ENCODE data around the gene RASGEF1B.

The RASGEF1B gene

GRCh38 chr4:81429607-81430006 lies 42.1 kb downstream of the RASGEF1B start:
- Histone ChIP-seq H3K9ac (ENCODE audit: low read length) (no peak overlapping the region), H3K4me3 (ENCODE audit: low read depth, low read length) (no peak overlapping the region), H3K23ac (ENCODE audit: low read length) (no peak overlapping the region), H3K4me2 (ENCODE audit: low read length) (no peak overlapping the region), H4K12ac (ENCODE audit: low read depth, low read length) (no peak overlapping the region), H4K91ac (ENCODE audit: low read depth, low read length) (no peak overlapping the region), H4K8ac (ENCODE audit: low read depth, low read length) (no peak overlapping the region), H3K79me2 (ENCODE audit: control insufficient read depth, insufficient read depth, low read length, poor library complexity) (no peaks in the 10 kb centered on the region), H3K4me1 (ENCODE audit: control insufficient read depth in 1 of 2, insufficient read depth in 2 of 2, low read length in 2 of 2) (no peaks in the 10 kb centered on the region), H2BK5ac (ENCODE audit: low read depth, low read length, poor library complexity) (no peak overlapping the region), H3K9me3 (ENCODE audit: insufficient read depth, low read depth, low read length) (peaks cover 2% of the 10 kb centered on the region), H3K27me3 (ENCODE audit: insufficient read depth, low read length) (no peaks in the 10 kb centered on the region), H3K18ac (ENCODE audit: low read length) (no peak overlapping the region), H2AFZ (ENCODE audit: insufficient read depth, low read length, poor library complexity) (no peak overlapping the region), H2BK120ac (ENCODE audit: insufficient read depth, low read length, poor library complexity) (no peak overlapping the region), H3K36me3 (ENCODE audit: control insufficient read depth in 1 of 2, insufficient read depth in 2 of 2, low read length in 2 of 2) (peaks cover 0 to 2% of the 10 kb centered on the region in 2 experiments), H3K79me1 (ENCODE audit: low read length) (no peaks in the 10 kb centered on the region), H3K4ac (ENCODE audit: low read depth, low read length) (no peak overlapping the region), H3K14ac (ENCODE audit: low read length) (no peak overlapping the region), H3K27ac (ENCODE audit: low read depth, low read length) (no peak overlapping the region), H2BK12ac (ENCODE audit: low read length) (no peak overlapping the region), H2AK5ac (ENCODE audit: low read length) (no peak overlapping the region)
- DNase-seq = no peak
- no CpG with 5 or more reads among the region's 25 CpGs for WGBS (ENCODE audit: extremely low coverage, insufficient coverage, insufficient read length)

- peaks cover 2% of the 10 kb centered on the region for H3K9me3 ChIP-seq (ENCODE audit: insufficient read depth, low read depth, low read length)
- no peak overlapping the region for H3K4ac ChIP-seq (ENCODE audit: low read depth, low read length)
- no CpG with 5 or more reads among the region's 6 CpGs for WGBS (ENCODE audit: extremely low coverage, insufficient coverage, insufficient read length)
- H3K79me2 ChIP-seq (ENCODE audit: control insufficient read depth, insufficient read depth, low read length, poor library complexity) = no peaks in the 10 kb centered on the region
- no peak overlapping the region for H2BK5ac ChIP-seq (ENCODE audit: low read depth, low read length, poor library complexity)
- no peak overlapping the region for H2BK120ac ChIP-seq (ENCODE audit: insufficient read depth, low read length, poor library complexity)
- H3K23ac ChIP-seq (ENCODE audit: low read length) = peak overlapping the region; percentile 43
- H4K91ac ChIP-seq (ENCODE audit: low read depth, low read length) = no peak overlapping the region
- H3K4me1 ChIP-seq (ENCODE audit: control insufficient read depth in 1 of 2, insufficient read depth in 2 of 2, low read length in 2 of 2) = peaks cover 0 to 3% of the 10 kb centered on the region in 2 experiments
- H3K36me3 ChIP-seq (ENCODE audit: control insufficient read depth in 1 of 2, insufficient read depth in 2 of 2, low read length in 2 of 2) = no peaks in the 10 kb centered on the region
- H4K12ac ChIP-seq (ENCODE audit: low read depth, low read length) = no peak overlapping the region
- no peak overlapping the region for H2AFZ ChIP-seq (ENCODE audit: insufficient read depth, low read length, poor library complexity)
- no peak overlapping the region for H3K4me2 ChIP-seq (ENCODE audit: low read length)
- H2AK5ac ChIP-seq (ENCODE audit: low read length) = no peak overlapping the region
- no peak overlapping the region for H2BK12ac ChIP-seq (ENCODE audit: low read length)
- no peak overlapping the region for H4K8ac ChIP-seq (ENCODE audit: low read depth, low read length)
- H3K4me3 ChIP-seq (ENCODE audit: low read depth, low read length) = no peak overlapping the region
- H3K27me3 ChIP-seq (ENCODE audit: insufficient read depth, low read length) = no peaks in the 10 kb centered on the region
- H3K27ac ChIP-seq (ENCODE audit: low read depth, low read length) = no peak overlapping the region
- H3K9ac ChIP-seq (ENCODE audit: low read length) = no peak overlapping the region
- H3K14ac ChIP-seq (ENCODE audit: low read length) = no peak overlapping the region
- no peaks in the 10 kb centered on the region for H3K79me1 ChIP-seq (ENCODE audit: low read length)
- H3K18ac ChIP-seq (ENCODE audit: low read length) = no peak overlapping the region
- DNase-seq = no peak
Measured at GRCh38 chr4:81429031-81429430, 42.7 kb downstream of the RASGEF1B start.

DNA sequence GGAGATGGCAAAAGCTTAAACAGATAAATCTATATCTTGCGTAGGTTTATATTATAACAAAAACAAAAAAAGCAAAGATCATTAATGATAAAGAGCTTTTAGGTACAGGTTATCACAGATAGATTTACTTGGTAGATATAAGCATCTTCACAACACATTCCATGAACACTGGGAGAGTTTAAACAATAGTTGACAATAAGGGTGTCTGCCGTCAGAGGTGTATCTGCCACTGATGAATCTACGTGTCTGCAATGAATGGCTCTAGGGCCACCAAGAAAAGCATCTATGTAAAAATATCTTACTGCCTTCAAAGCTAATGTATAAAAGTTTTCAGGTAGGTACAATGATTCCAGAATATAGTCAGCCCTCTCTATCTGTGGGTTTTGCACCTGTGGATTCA lies 43.7 kb downstream of the RASGEF1B start:
- Histone ChIP-seq H4K91ac (ENCODE audit: low read depth, low read length) (no peak overlapping the region), H3K4ac (ENCODE audit: low read depth, low read length) (no peak overlapping the region), H3K79me2 (ENCODE audit: control insufficient read depth, insufficient read depth, low read length, poor library complexity) (no peaks in the 10 kb centered on the region), H2BK5ac (ENCODE audit: low read depth, low read length, poor library complexity) (no peak overlapping the region), H3K27ac (ENCODE audit: low read depth, low read length) (no peak overlapping the region), H3K4me1 (ENCODE audit: control insufficient read depth in 1 of 2, insufficient read depth in 2 of 2, low read length in 2 of 2) (peaks cover 0 to 3% of the 10 kb centered on the region in 2 experiments), H2BK120ac (ENCODE audit: insufficient read depth, low read length, poor library complexity) (no peak overlapping the region), H3K9me3 (ENCODE audit: insufficient read depth, low read depth, low read length) (peaks cover 2% of the 10 kb centered on the region), H3K27me3 (ENCODE audit: insufficient read depth, low read length) (no peaks in the 10 kb centered on the region), H3K23ac (ENCODE audit: low read length) (no peak overlapping the region), H4K8ac (ENCODE audit: low read depth, low read length) (no peak overlapping the region), H3K9ac (ENCODE audit: low read length) (no peak overlapping the region), H3K4me2 (ENCODE audit: low read length) (no peak overlapping the region), H4K12ac (ENCODE audit: low read depth, low read length) (no peak overlapping the region), H2BK12ac (ENCODE audit: low read length) (no peak overlapping the region), H3K14ac (ENCODE audit: low read length) (no peak overlapping the region), H2AK5ac (ENCODE audit: low read length) (no peak overlapping the region), H3K18ac (ENCODE audit: low read length) (no peak overlapping the region), H3K4me3 (ENCODE audit: low read depth, low read length) (no peak overlapping the region), H3K36me3 (ENCODE audit: control insufficient read depth in 1 of 2, insufficient read depth in 2 of 2, low read length in 2 of 2) (no peaks in the 10 kb centered on the region), H3K79me1 (ENCODE audit: low read length) (no peaks in the 10 kb centered on the region), H2AFZ (ENCODE audit: insufficient read depth, low read length, poor library complexity) (no peak overlapping the region)
- WGBS (ENCODE audit: extremely low coverage, insufficient coverage, insufficient read length) = no CpG with 5 or more reads among the region's 3 CpGs
- DNase-seq = peak; percentile 49 to 76

DNA sequence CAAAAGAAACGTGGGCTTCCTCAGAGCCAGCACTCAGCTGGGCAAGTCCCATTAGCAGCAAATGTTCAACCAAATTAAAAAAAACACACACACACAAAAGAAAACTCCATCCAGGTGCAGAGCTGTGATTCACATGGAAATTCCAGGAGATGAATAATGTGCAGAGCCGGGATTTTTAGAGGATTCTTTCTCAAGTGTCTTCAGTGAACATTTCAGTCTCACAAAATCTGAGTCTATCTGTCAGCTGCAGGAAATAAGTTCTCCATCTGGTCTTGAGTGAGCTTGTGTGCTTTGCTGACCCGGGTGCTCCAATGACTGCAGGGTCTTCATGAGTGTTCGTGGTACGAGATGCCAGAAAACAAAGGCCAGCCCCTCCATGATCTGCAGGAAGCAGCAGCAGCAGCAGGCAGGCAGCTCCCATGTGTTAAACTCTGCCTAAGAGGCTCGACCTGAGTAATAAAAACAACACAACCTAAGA lies 44.3 kb downstream of the RASGEF1B start:
- Histone ChIP-seq H3K23ac (ENCODE audit: low read length) (no peak overlapping the region), H3K4me3 (ENCODE audit: low read depth, low read length) (no peak overlapping the region), H4K8ac (ENCODE audit: low read depth, low read length) (no peak overlapping the region), H3K9ac (ENCODE audit: low read length) (no peak overlapping the region), H3K4ac (ENCODE audit: low read depth, low read length) (no peak overlapping the region), H3K4me2 (ENCODE audit: low read length) (no peak overlapping the region), H3K4me1 (ENCODE audit: control insufficient read depth in 1 of 2, insufficient read depth in 2 of 2, low read length in 2 of 2) (peaks cover 0 to 3% of the 10 kb centered on the region in 2 experiments), H2AK5ac (ENCODE audit: low read length) (no peak overlapping the region), H2BK5ac (ENCODE audit: low read depth, low read length, poor library complexity) (no peak overlapping the region), H3K14ac (ENCODE audit: low read length) (no peak overlapping the region), H3K9me3 (ENCODE audit: insufficient read depth, low read depth, low read length) (peaks cover 2% of the 10 kb centered on the region), H3K27ac (ENCODE audit: low read depth, low read length) (no peak overlapping the region), H3K18ac (ENCODE audit: low read length) (no peak overlapping the region), H3K36me3 (ENCODE audit: control insufficient read depth in 1 of 2, insufficient read depth in 2 of 2, low read length in 2 of 2) (no peaks in the 10 kb centered on the region), H3K27me3 (ENCODE audit: insufficient read depth, low read length) (no peaks in the 10 kb centered on the region), H3K79me1 (ENCODE audit: low read length) (no peaks in the 10 kb centered on the region), H2BK12ac (ENCODE audit: low read length) (no peak overlapping the region), H2AFZ (ENCODE audit: insufficient read depth, low read length, poor library complexity) (no peak overlapping the region), H3K79me2 (ENCODE audit: control insufficient read depth, insufficient read depth, low read length, poor library complexity) (no peaks in the 10 kb centered on the region), H4K12ac (ENCODE audit: low read depth, low read length) (no peak overlapping the region), H4K91ac (ENCODE audit: low read depth, low read length) (no peak overlapping the region), H2BK120ac (ENCODE audit: insufficient read depth, low read length, poor library complexity) (no peak overlapping the region)
- no CpG with 5 or more reads among the region's 6 CpGs for WGBS (ENCODE audit: extremely low coverage, insufficient coverage, insufficient read length)
- DNase-seq = peak; percentile 59 to 75

All from trophoblast cell (in vitro differentiated cells and primary cell).